Activated CD8-positive, alpha-beta memory T cell treated with anti-CD3 and anti-CD28 coated beads, Interleukin-2, amount 50 U/mL, for 24 hours (primary cell): ENCODE measurements around the gene CEBPG.

ENCODE experiments used
- DNase-seq: peaks from one replicate; pipeline ENCODE4 v3.0.0-alpha.2; 2020; ENCODE audit errors: extremely low read depth

The CEBPG gene

GRCh38 chr19:33382006-33382405, 8.5 kb downstream of the CEBPG start:
- no peak for DNase-seq

GRCh38 chr19:33382982-33383381, 9.5 kb downstream of the CEBPG start:
- DNase-seq, result no peak

- DNase-seq, result no peak
Observed at GRCh38 chr19:33383720-33384292, 10.3 kb downstream of the CEBPG start.

DNA sequence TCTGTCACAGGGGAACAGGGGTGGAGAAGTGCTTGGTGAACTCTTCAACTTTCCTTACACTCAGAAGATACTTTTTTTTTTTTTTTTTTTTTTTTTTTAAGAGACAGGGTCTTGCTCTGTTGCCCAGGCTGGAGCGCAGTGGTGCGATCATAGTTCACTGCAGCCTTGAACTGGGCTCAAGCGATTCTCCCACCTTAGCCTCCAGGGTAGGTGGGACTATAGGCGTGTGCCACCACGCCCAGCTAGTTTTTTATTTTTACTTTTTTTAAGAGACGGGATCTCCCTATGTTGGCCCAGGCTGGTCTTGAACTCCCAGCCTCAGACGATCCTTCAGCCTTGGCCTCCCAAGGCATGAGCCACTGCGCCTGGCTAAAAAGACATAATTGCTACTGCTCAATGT, 11.5 kb downstream of the CEBPG start:
- no peak for DNase-seq

DNA sequence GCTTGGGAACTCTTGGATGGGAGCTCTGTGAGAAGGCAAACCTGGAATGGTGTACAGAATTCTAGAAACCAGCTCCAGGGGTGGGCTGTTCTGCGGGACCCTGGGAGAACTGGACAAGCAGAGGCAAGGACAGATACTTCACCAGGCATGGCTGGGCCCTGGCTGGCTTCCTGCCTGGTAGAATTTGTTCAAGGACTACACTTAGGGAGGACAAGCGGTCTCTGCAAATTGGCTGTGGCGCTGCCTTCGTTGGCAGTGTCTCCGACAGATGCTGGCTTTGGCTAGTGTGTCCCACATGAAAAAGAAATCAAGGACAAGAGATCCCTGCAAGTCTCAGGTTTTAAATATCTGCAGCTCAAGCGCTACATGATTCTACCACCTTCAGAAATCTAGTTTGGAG, 12.4 kb downstream of the CEBPG start:
- no peak for DNase-seq

- no peak for DNase-seq
Observed at GRCh38 chr19:33386361-33386858, 12.9 kb downstream of the CEBPG start.

DNA sequence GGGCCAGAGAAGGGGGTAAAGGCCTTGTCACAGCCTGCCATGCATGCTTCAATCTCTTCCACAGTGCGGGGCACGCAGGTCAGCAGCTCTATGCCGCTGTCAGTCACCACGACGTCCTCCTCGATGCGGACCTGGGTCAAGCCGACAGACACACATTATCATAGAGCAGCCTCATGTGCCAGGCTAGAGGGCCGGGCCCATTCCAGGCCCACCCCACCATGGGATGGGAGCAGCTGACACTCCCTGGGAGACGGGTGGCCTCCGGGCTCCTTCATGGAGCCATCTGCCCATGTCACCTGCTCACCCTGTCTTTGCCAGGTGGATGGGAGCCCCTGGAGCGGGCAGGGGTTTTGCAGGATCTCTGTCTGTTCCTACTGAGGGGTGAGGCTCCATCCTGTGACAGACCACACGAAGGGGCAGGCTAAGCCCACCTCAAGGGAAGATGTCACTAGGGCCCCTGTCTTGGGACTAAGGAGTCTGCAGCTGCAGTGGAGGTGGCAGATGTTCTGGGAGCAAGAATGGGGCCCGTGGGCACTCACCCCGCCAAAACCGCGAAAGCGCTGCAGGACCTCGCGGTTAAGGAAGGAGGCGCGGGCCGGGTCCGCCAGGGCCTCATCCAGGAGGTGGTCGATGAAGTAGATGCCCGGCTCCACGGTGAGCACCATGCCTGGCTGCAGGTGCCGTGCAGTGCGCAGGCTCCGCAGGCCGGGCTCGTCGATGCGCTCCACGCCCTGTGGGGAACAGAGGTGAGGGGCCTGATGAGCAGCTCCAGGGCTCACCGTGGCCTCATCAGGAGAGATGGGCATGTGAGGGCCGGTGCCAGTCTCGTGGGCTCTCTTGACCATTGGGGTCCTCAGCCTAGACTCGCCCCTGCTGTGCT, 14.1 kb downstream of the CEBPG start:
- DNase-seq, result no peak

DNA sequence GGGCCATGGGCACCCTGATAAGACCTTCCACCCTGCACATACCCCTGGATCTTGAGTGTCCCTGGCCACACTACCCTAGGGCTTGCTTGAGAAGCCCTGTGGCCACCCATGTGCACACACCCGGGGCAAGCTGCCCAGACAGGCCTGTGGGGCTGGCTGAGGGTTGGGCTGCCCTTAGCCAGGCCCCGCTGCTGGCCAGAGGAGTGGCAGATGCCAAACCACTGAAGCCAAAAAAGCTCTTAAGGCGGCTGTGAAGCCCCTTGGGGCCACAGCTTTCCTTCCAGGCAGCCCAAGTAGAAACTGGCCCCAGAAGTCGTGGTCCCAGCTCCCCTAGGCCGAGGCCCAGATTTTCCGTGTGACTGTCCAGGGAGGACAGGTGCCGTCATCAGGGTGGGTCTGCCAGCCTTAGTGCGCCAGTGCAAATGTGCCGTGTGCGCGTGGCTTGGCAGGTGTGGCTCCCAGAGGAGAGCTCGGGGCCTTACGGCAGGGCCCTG, 14.8 kb downstream of the CEBPG start:
- no peak for DNase-seq

- no peak for DNase-seq
Observed at GRCh38 chr19:33388725-33389420, 15.4 kb downstream of the CEBPG start.

- no peak for DNase-seq
Observed at GRCh38 chr19:33389421-33390100, 16.1 kb downstream of the CEBPG start.

DNA sequence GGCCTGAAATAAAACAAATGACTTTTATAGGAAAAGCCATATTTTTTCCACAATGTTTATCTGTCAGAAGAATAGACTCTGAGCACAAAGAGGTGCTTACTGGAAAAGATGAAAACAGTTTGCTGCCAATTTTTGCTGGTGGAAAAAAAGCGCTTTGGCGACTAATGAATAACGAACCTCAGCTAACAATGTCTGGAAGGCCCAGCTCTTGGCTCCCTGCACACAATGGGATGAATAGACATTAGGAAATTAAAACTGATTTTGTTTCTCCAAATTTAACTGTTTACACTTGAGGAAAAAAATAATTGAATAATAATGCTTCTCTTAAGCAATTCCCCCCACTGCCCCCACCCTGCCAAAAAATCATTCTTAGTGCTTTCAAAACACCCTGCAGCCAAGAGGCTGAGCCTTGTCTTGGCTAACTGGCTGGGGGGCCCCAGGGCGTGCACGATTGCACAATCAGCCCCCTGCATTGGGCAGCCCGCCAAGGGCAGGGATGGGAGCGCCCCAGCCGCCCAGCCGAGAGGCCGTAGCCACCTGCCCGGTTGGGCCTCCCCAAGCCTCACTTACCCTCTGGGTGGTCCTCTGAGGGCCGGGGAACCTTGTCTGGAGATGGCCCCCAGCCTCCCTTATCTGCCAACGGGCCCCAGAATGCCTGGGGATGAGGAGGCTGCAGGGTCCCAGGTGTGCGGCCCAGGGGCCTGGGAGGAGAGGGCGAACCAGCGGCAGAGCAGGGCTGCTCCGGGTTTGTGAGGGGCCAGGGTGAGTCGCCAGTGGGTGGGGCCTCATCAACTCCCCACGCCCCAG, 16.8 kb downstream of the CEBPG start:
- no peak for DNase-seq

DNA sequence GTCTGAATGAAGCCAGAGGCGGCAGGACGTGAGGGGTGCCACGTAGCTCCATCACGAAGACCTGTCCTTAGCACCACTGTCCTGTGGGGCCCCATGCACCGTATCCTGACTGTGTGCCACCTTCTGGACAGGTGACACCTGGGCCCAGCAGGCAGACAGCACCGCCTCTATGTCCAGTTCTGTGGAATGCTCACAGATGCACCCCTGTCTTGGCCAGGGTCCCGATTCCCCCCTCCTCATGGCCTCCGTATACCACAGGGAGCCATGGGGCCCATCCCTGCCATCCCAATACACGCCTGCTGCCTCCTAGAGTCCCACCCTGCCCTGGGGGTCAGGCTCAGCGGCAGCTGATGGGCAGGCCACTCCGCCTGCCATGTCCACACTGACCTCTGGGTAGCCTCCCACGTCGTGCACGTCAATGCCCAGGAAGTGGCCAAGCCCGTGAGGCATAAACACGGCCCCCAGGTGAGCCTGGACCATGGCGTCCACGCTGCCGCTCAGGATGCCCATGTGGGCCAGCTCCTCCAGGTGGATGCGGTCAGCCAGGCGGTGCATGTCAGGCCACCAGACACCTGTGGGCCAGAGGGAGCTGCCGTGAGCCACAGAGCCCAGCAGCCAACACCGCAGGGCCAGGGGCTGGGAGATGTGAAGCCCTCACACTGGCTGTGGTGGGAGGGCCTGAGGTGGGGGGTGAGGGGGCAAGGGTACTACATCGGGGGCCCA, 17.6 kb downstream of the CEBPG start:
- no peak for DNase-seq

DNA sequence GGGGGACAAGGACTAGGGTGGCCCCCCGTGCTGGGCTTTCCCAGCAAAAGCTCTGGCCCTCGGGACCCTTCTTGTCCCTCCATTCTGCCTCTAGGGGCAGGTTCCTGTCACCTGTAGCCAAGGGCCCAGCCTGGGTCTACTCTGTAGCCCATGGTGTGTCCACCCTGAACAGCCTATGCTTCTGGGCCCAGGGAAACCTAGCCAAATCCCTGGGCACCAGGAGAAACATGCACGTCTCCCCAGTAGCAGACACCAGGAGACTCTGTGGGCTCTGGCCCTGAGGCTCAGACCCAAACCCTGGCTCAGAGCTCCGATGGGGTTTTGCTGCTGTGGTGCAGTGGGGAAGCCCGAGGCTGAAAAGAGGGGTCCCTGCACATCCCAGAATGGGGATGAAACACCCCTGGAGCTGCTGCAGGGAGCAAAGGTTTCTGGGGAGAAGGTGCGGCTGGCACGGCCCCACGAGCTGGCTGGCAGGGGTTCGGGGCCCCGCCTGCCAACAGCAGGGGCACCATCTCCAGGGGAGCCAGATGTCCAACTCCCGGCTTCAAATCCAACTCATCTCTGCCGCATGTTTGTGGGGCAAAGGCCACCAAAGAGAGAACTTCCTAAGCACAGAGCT, 18.2 kb downstream of the CEBPG start:
- no peak for DNase-seq

DNA sequence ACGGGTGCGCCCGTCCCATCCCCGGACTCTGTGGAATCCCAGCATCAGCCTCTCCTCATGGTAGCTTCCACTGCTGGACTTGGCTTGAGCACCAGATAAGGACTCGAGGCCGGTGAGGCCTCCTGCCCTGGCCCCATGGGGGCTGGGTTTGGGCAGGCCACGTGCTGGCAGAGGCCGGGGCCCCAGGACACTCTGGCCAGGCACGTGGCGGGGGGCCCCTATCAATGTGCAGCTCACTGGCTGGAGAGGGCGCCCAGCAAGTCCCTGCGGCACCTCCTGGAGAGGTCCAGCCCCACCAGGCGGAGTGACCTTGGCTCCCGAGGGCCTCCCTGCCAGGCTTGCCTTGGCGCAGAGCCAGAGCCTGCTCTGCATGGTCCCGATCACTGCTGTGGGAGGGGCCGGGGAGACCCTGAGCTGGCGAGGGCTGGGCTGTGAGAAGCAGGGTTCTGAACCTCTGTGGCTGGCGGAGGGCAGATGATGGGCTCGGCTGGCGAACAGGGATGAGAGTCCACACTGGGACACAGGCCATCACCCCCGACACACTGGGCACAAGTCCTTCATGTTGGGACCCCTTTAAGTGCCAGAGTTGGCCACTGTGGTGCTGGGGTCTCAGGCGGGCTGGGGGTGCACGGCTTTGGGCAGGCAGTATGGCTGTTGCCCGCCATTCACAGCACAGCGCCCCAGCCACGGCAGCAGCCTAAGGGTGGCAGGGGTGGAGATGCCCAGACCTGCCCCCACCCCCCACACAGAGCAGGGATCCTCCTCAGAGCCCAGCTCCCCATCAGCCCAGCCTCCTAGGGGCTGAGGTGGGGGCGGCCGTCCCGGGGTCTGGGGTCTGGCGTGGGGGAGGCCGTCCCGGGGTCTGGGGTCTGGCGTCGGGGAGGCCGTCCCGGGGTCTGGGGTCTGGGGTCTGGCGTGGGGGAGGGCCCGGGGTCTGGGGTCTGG, 19.1 kb downstream of the CEBPG start:
- no peak for DNase-seq

GRCh38 chr19:33393286-33394005, 19.9 kb downstream of the CEBPG start:
- DNase-seq, result no peak

DNA sequence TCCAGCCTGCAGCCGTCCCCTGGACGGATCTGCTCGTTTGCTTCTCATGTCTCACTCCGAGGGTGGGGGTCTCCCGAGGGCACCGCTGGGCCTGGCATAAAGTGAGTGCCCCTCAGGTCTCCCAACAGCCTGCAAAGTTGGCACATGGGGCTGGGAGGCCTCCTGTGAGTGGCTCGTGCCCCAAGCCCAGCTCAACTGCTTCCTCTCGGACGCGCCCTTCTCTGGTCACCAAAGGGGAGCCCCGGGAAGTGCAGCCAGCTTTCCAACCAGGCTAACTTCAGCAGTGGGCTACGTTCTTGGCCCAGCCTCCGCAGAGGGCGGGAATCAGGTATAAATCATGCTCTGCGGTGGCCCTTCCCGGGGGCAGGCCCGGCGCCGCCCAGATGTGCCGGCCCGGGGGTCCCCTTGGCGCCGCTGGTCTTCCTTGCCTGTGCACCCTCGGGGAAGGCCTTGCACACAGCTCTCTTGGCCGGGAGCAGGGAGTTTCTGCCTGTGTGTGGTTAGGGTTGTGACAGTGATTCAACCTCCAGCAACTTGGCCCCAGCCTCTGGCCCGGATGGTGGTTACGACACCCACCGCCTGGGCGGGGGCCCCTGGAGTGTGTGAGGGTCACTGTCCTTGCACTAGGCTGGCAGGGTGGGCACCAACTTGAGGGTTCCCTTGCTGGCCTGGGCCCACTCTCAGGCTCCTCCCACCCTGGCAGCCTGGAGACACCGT, 20.7 kb downstream of the CEBPG start:
- no peak for DNase-seq
